ENCODE data around the gene METTL1.

METTL1 gene

GRCh38 chr12:57752668-57753000 lies 19.3 kb downstream of the METTL1 start:
- no peak for DNase-seq

GRCh38 chr12:57751788-57752667 lies 19.9 kb downstream of the METTL1 start, which contains the start of gene CDK4:
CDK4 (minus strand) TSS chr12:57752310; CDS start chr12:57751717, 593 bp downstream.
- DNase-seq, result peak; percentile 99

- no peak for DNase-seq
Observed at GRCh38 chr12:57751432-57751787, 20.5 kb downstream of the METTL1 start.

GRCh38 chr12:57750561-57751431 lies 21.1 kb downstream of the METTL1 start:
- no peak for DNase-seq

- DNase-seq, result no peak
Observed at GRCh38 chr12:57749061-57749460, 22.8 kb downstream of the METTL1 start.

- DNase-seq, result no peak
Observed at GRCh38 chr12:57746025-57746424, 25.9 kb downstream of the METTL1 start.

- DNase-seq, result no peak
Observed at GRCh38 chr12:57745485-57745881, 26.4 kb downstream of the METTL1 start.

GRCh38 chr12:57744777-57745484 lies 27.0 kb downstream of the METTL1 start, which contains the start of gene TSPAN31:
TSPAN31 (plus strand) TSS chr12:57745039; CDS start chr12:57745155, 116 bp downstream.
- DNase-seq, result peak; percentile 93

- DNase-seq, result peak; percentile 67
Observed at GRCh38 chr12:57744194-57744776, 27.6 kb downstream of the METTL1 start.

GRCh38 chr12:57743769-57744168 lies 28.1 kb downstream of the METTL1 start:
- no peak for DNase-seq

GRCh38 chr12:57741844-57742738 lies 29.8 kb downstream of the METTL1 start:
- DNase-seq, result peak; percentile 71

- DNase-seq, result no peak
Observed at GRCh38 chr12:57741413-57741789, 30.5 kb downstream of the METTL1 start.

- DNase-seq, result peak; percentile 66
Observed at GRCh38 chr12:57740656-57741412, 31.1 kb downstream of the METTL1 start.

- DNase-seq, result no peak
Observed at GRCh38 chr12:57739914-57740538, 31.9 kb downstream of the METTL1 start.

- DNase-seq, result no peak
Observed at GRCh38 chr12:57739387-57739786, 32.5 kb downstream of the METTL1 start.

GRCh38 chr12:57738661-57739237 lies 33.2 kb downstream of the METTL1 start, which contains the start of gene AGAP2:
AGAP2 (minus strand) TSS chr12:57738742; CDS start chr12:57738246, 496 bp downstream.
- no peak for DNase-seq

- DNase-seq, result no peak
Observed at GRCh38 chr12:57737467-57738460, 34.1 kb downstream of the METTL1 start.

GRCh38 chr12:57736741-57737466 lies 35.0 kb downstream of the METTL1 start:
- no peak for DNase-seq
